Upper lobe of left lung (tissue), 6 donors: ENCODE data around the gene FOXS1. TPM values are rescaled to one million over a fixed set of nuclear protein-coding genes. Genes with fewer than 3 reads are reported as not detected.
A peak's percentile ranks its signal among the peaks of the same experiment; 100 is the strongest.

Experiments
- ATAC-seq, 2 donors: fragments of 200-7000 bp; cut with Tn5 transposase; one replicate each; pipeline ENCODE4 v1.9.1; 2022; ENCODE audit warnings: mild to moderate bottlenecking in 2 of 2, moderate library complexity in 2 of 2; ENCODE audit not compliant: low FRiP score in 2 of 2
- DNase-seq, 2 donors: peaks; one replicate each; pipeline ENCODE4 v3.0.0-alpha.2; 2019 to 2020
- H3K27ac ChIP-seq, 4 donors: fragments of 200-600 bp; sonication (generic); one replicate each; pipeline ENCODE4 v1.5.1; 2016 to 2019
- H3K27me3 ChIP-seq, 4 donors: fragments of 200-600 bp; sonication (generic); one replicate each; pipeline ENCODE4 v1.5.1; 2017 to 2019
- H3K36me3 ChIP-seq, 4 donors: fragments of 200-600 bp; sonication (generic); one replicate each; pipeline ENCODE4 v1.5.1; 2016 to 2019
- H3K4me1 ChIP-seq, 4 donors: fragments of 200-600 bp; sonication (generic); one replicate each; pipeline ENCODE4 v1.5.1; 2018 to 2019
- H3K4me3 ChIP-seq, 4 donors: fragments of 200-600 bp; sonication (generic); one replicate each; pipeline ENCODE4 v1.5.1; 2017 to 2019; ENCODE audit warnings: mild to moderate bottlenecking in 2 of 4, moderate library complexity in 1 of 4
- H3K9me3 ChIP-seq, 4 donors: fragments of 200-600 bp; sonication (generic); one replicate each; pipeline ENCODE4 v1.5.1; 2018 to 2019
- EP300 ChIP-seq, 4 donors: sonication (generic); formaldehyde crosslinking; IDR thresholded peaks; one replicate each; pipeline ENCODE4 v1.5.1; 2017; ENCODE audit warnings: antibody characterized with exemption in 4 of 4, control low read depth in 2 of 4
- POLR2A ChIP-seq, 4 donors: fragments of 450-650 bp; IDR thresholded peaks; one replicate each; pipeline ENCODE4 v1.5.1; 2016 to 2017; ENCODE audit warnings: antibody characterized with exemption in 4 of 4, mild to moderate bottlenecking in 2 of 4
- POLR2AphosphoS5 ChIP-seq, 2 donors: sonication (generic); formaldehyde crosslinking; IDR thresholded peaks; one replicate each; pipeline ENCODE4 v1.5.1; 2017; ENCODE audit warnings: antibody characterized with exemption in 2 of 2
- WGBS, 2 donors: methylation state at CpG; one replicate each; pipeline ENCODE4 v1.1.5; 2017 to 2018; 5-methylcytosine and 5-hydroxymethylcytosine counted together
- total RNA-seq, 6 donors: library from RNA; depleted of rRNA in 4 of 6; stranded (reverse); fragments of >200 nt in 4 of 6; gene quantifications; one replicate each; pipeline versions ENCODE4 v1.1.0 to v1.2.1, GENCODE V29; 2016 to 2021
- TF ChIP-seq, protein P1 (sequence below), 6 experiments: fragments of 450-650 bp in 4 of 6; fragments of 200-600 bp in 2 of 6; sonication (generic) in 2 of 6; IDR thresholded peaks; one replicate each; pipeline ENCODE4 v1.5.1; 2016 to 2019; ENCODE audit warnings: antibody characterized with exemption in 6 of 6
- donor health status: DM: no; HTN: no; CAD: no; lungs with moderate emphysema.
- donor health status: DM: no; HTN: yes; CAD: no; lungs with severe emphysema.

FOXS1 gene
- 1 to 10 TPM in 2 of 6 donors, under 1 TPM in 1, not detected in 3; 0.91 to 1.7 (median 1.3) TPM for total RNA-seq

DNA sequence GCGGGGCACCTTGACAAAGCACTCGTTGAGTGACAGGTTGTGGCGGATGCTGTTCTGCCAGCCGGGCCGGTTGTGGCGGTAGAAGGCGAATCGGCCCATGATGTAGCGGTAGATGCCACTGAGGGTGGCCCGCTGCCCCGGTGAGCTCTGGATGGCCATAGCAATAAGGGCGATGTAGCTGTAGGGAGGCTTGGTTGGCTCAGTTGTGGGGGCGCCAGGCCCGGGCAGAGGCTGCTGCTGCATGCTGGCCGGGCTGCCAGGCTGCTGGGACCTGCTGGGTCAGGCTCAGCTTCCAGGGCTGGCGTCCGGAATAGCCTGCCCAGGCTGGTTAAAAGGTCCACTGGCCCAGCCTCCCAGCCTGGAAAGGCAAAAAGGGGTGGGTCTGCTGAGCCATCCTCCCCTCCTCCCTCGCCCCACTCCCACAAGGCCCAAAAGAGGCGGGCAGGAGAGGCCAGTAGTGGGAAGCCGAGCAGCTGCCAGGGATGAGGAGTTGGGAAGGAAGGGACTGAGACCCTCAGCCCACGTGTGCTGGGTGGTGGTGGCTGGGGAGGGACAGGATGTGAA, at the start of gene FOXS1:
Gene FOXS1, minus strand, starts transcription at position 305 of the 564 bp plus-strand sequence. Its CDS starts 62 bp downstream, at position 243.
- DNase-seq (peak in 1 of 2 donors; percentile 82), ATAC-seq (no peak)
- H3K36me3 ChIP-seq = no peaks in the 10 kb centered on the region
- 68 to 85% methylated on average over 18 to 21 of the region's 21 CpGs for WGBS, 2 donors
- H3K4me1 ChIP-seq = peaks cover 0 to 9% (median 4%) of the 10 kb centered on the region in 4 donors
- peak within 1 kb of the TSS in 3 of 4 donors; percentile 21 to 32 (median 26) for H3K4me3 ChIP-seq
- no peaks in the 10 kb centered on the region for H3K9me3 ChIP-seq
- H3K27ac ChIP-seq = peak within 1 kb of the TSS in 3 of 4 donors; percentile 32 to 69 (median 60)
- peaks cover 0 to 11% (median 1%) of the 10 kb centered on the region in 4 donors for H3K27me3 ChIP-seq
- TF ChIP-seq POLR2AphosphoS5 (IDR thresholded peaks at IDR 0.05) (peak in 1 of 2 donors; percentile 24), EP300 (IDR thresholded peaks at IDR 0.05) (no peak), POLR2A (IDR thresholded peaks at IDR 0.05) (peak in 1 of 4 donors; percentile 19)
- TF ChIP-seq, protein P1, sequence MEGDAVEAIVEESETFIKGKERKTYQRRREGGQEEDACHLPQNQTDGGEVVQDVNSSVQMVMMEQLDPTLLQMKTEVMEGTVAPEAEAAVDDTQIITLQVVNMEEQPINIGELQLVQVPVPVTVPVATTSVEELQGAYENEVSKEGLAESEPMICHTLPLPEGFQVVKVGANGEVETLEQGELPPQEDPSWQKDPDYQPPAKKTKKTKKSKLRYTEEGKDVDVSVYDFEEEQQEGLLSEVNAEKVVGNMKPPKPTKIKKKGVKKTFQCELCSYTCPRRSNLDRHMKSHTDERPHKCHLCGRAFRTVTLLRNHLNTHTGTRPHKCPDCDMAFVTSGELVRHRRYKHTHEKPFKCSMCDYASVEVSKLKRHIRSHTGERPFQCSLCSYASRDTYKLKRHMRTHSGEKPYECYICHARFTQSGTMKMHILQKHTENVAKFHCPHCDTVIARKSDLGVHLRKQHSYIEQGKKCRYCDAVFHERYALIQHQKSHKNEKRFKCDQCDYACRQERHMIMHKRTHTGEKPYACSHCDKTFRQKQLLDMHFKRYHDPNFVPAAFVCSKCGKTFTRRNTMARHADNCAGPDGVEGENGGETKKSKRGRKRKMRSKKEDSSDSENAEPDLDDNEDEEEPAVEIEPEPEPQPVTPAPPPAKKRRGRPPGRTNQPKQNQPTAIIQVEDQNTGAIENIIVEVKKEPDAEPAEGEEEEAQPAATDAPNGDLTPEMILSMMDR (IDR thresholded peaks at IDR 0.05) = no peak

- Histone ChIP-seq H3K4me1 (peaks cover 0 to 5% (median 1%) of the 10 kb centered on the region in 4 donors), H3K9me3 (no peaks in the 10 kb centered on the region), H3K36me3 (no peaks in the 10 kb centered on the region), H3K4me3 (no peak overlapping the region), H3K27me3 (no peaks in the 10 kb centered on the region), H3K27ac (no peak overlapping the region)
- WGBS, 2 donors = 60 to 69% methylated on average over 8 of the region's 8 CpGs
- DNase-seq = no peak
- TF ChIP-seq EP300 (IDR thresholded peaks at IDR 0.05) (no peak), POLR2A (IDR thresholded peaks at IDR 0.05) (no peak), POLR2AphosphoS5 (IDR thresholded peaks at IDR 0.05) (no peak)
- TF ChIP-seq, protein P1 (IDR thresholded peaks at IDR 0.05) = no peak
- no peak for ATAC-seq
Measured at GRCh38 chr20:31890646-31891045, 45.2 kb upstream of the FOXS1 start.

GRCh38 chr20:31883829-31884228, 38.4 kb upstream of the FOXS1 start:
- ATAC-seq = no peak
- no peaks in the 10 kb centered on the region for H3K9me3 ChIP-seq
- TF ChIP-seq POLR2AphosphoS5 (IDR thresholded peaks at IDR 0.05) (no peak), EP300 (IDR thresholded peaks at IDR 0.05) (no peak), POLR2A (IDR thresholded peaks at IDR 0.05) (no peak)
- TF ChIP-seq, protein P1 (IDR thresholded peaks at IDR 0.05) = no peak
- no peaks in the 10 kb centered on the region for H3K27me3 ChIP-seq
- H3K4me3 ChIP-seq = no peak overlapping the region
- no peaks in the 10 kb centered on the region for H3K36me3 ChIP-seq
- no peak for DNase-seq
- peaks cover 0 to 9% (median 4%) of the 10 kb centered on the region in 4 donors for H3K4me1 ChIP-seq
- no peak overlapping the region for H3K27ac ChIP-seq

DNA sequence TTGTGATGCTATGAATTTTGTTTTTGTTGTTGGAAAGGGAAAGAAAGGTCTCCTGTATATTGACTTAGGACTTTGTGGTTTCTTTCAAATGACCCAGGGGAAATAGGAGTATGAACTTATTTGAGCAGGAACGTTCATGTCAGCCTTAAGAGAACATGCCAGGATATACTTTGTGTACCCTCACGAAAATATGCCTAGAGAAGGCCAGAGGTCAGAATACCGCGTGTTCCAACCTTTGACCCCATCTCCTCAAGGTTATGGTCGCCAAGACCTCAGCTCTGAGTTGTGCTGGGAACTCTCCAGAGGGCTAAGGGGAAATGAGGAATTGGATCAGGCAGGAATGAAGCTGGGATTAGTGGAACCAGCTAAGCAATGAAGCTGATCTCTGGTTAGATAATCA, 36.5 kb upstream of the FOXS1 start:
- DNase-seq (no peak), ATAC-seq (no peak)
- 67 to 70% methylated on average over 5 of the region's 5 CpGs for WGBS, 2 donors
- no peaks in the 10 kb centered on the region for H3K36me3 ChIP-seq
- TF ChIP-seq POLR2AphosphoS5 (IDR thresholded peaks at IDR 0.05) (no peak), POLR2A (IDR thresholded peaks at IDR 0.05) (no peak), EP300 (IDR thresholded peaks at IDR 0.05) (no peak)
- TF ChIP-seq, protein P1 (IDR thresholded peaks at IDR 0.05) = no peak
- no peak overlapping the region for H3K27ac ChIP-seq
- H3K9me3 ChIP-seq = no peaks in the 10 kb centered on the region
- H3K4me3 ChIP-seq = no peak overlapping the region
- H3K4me1 ChIP-seq = peaks cover 0 to 9% (median 4%) of the 10 kb centered on the region in 4 donors
- H3K27me3 ChIP-seq = no peaks in the 10 kb centered on the region
